Measurements from ENCODE around the gene XRCC1. TPM values are rescaled to one million over a fixed set of nuclear protein-coding genes. Genes with fewer than 3 reads are reported as not detected.
A peak's percentile ranks its signal among the peaks of the same experiment; 100 is the strongest.

The XRCC1 gene
- total and polyA plus RNA-seq, 10 of the 15 experiments (the other 5 are each of a cell fraction or from before 2014, with no cell fraction given): 2.0 to 51.1 (median 33.7) TPM

- Histone ChIP-seq H2AFZ (ENCODE audit: control insufficient read depth, low read depth, low read length) (no peak overlapping the region), H3K27ac (ENCODE audit: control insufficient read depth, insufficient read depth) (no peak overlapping the region), H3K79me2 (ENCODE audit: control insufficient read depth, insufficient read depth, low read length) (peaks cover 37% of the 10 kb centered on the region), H4K20me1 (ENCODE audit: control insufficient read depth, insufficient read depth) (no peaks in the 10 kb centered on the region), H3K9me3 (replicated peaks; ENCODE audit: control insufficient read depth, insufficient read depth, low read length) (no peaks in the 10 kb centered on the region), H3K4me2 (ENCODE audit: control insufficient read depth, insufficient read depth) (no peak overlapping the region; the same call in 1 of the 2 replicates), H3K4me1 (ENCODE audit: control insufficient read depth, insufficient read depth, low read length) (peaks cover 7% of the 10 kb centered on the region; the same call in 1 of the 2 replicates), H3K4me3 (peak overlapping the region; percentile 32; the same call in 1 of the 2 replicates), H3K27me3 (replicated peaks in 1 of 2; ENCODE audit: control insufficient read depth in 2 of 2, insufficient read depth in 2 of 2, low read length in 1 of 2) (no peaks in the 10 kb centered on the region), H3K9ac (ENCODE audit: control insufficient read depth, insufficient read depth, low read length) (peak overlapping the region; percentile 91), H3K36me3 (ENCODE audit: control insufficient read depth in 2 of 2, insufficient read depth in 2 of 2, low read length in 1 of 2) (peaks cover 5 to 11% of the 10 kb centered on the region in 2 experiments; a peak in 3 of 4 replicates)
- no TSS peak for BruUV-seq (replicated peaks)
- RAD21 ChIA-PET (ENCODE audit: unreplicated experiment): interaction anchor here (0.7 to 4.8 kb wide), 21 partner anchors 10 to 215 kb away, joined by 3 to 92 read pairs (median 9); partner anchors contain the start of genes ETHE1, PINLYP, XRCC1 and ZNF575
- intact Hi-C loops (cut with micrococcal nuclease; ENCODE audit: unreplicated experiment) (loop anchor here (1.0 to 2.0 kb wide), 3 partner anchors 39 to 187 kb away; partner anchors contain the start of gene KCNN4), in situ Hi-C loops (cut with MboI) (no loop called here)
- 82% methylated on average over 10 of the region's 10 CpGs for WGBS (ENCODE audit: insufficient coverage, insufficient replicate concordance, low lambda C conversion rate, missing lambda C conversion rate)
- CTCF ChIA-PET: interaction anchor here (0.5 to 6.6 kb wide), 36 partner anchors 8 to 618 kb away, joined by 3 to 169 read pairs (median 5); partner anchors contain the start of genes ETHE1, PINLYP, SMG9 and XRCC1
- TF ChIP-seq SIX5 (IDR thresholded peaks at IDR 0.05; ENCODE audit: low read depth, low read length, severe bottlenecking) (no peak), ETV6 (conservative IDR thresholded peaks at IDR 0.05 in 1 of 2, IDR thresholded peaks at IDR 0.05 in 1 of 2; ENCODE audit: borderline replicate concordance in 1 of 2, low read depth in 1 of 2) (no peak), NR2C1 (IDR thresholded peaks at IDR 0.05) (no peak), DPF2 (IDR thresholded peaks at IDR 0.05) (no peak), TAF1 (IDR thresholded peaks at IDR 0.05; ENCODE audit: borderline replicate concordance, low read depth, low read length) (no peak), E2F8 (IDR thresholded peaks at IDR 0.05; ENCODE audit: low read depth, partially characterized antibody) (no peak)
- no peak for DNase-seq (ENCODE audit: low read depth, low spot score)
- SMC1A ChIA-PET (ENCODE audit: uncharacterized antibody, unreplicated experiment): interaction anchor here (0.5 to 5.4 kb wide), 23 partner anchors 11 to 449 kb away, joined by 3 to 59 read pairs (median 5); partner anchors contain the start of genes PHLDB3, PINLYP, XRCC1 and ZNF575
- POLR2A ChIA-PET: interaction anchor here (0.5 to 3.7 kb wide), 7 partner anchors 10 to 162 kb away, joined by 3 to 22 read pairs (median 3); partner anchors contain the start of genes PINLYP, XRCC1 and ZNF575
- no peak for ATAC-seq
- FAIRE-seq: no peak
These were observed 18.9 kb upstream of the XRCC1 start for GRCh38 chr19:43594081-43594697.

All from GM12878 (cell line).